Measurements from ENCODE around the gene FLT3. TPM values are rescaled to one million over a fixed set of nuclear protein-coding genes. Genes with fewer than 3 reads are reported as not detected.

The FLT3 gene
- total RNA-seq, 1 experiment from 2014 or later: not detected

GRCh38 chr13:27961227-27962085 lies 138.9 kb downstream of the FLT3 start:
- DNase-seq (ENCODE audit: low spot score): no peak

- DNase-seq (ENCODE audit: low spot score): peak; percentile 4
Measured at GRCh38 chr13:27960362-27961226, 139.8 kb downstream of the FLT3 start.

GRCh38 chr13:27959976-27960361 lies 140.4 kb downstream of the FLT3 start:
- DNase-seq (ENCODE audit: low spot score): no peak

GRCh38 chr13:27956576-27957300 lies 143.6 kb downstream of the FLT3 start:
- DNase-seq (ENCODE audit: low spot score): no peak

GRCh38 chr13:27955014-27955591 lies 145.3 kb downstream of the FLT3 start:
- no peak for DNase-seq (ENCODE audit: low spot score)

GRCh38 chr13:27954406-27954851 lies 145.9 kb downstream of the FLT3 start:
- DNase-seq (ENCODE audit: low spot score): no peak

- no peak for DNase-seq (ENCODE audit: low spot score)
Measured at GRCh38 chr13:27953676-27954405, 146.5 kb downstream of the FLT3 start.

Other genes with a start within 250 kb of the FLT3 start
- gene PDX1, start 180.6 kb downstream of the FLT3 start, total RNA-seq (2014; rRNA removed; shearing (Covaris generic)): 0.22 TPM in 1 of 2 replicates, not detected in the other
- gene CDX2, start 131.3 kb downstream of the FLT3 start, total RNA-seq (2014; rRNA removed; shearing (Covaris generic)): not detected in 2 replicates
- not detected in 2 replicates for gene URAD, start 111.9 kb downstream of the FLT3 start, total RNA-seq (2014; rRNA removed; shearing (Covaris generic))
- 8.6 and 10.7 TPM in 2 replicates for gene PAN3, start 38.0 kb upstream of the FLT3 start, total RNA-seq (2014; rRNA removed; shearing (Covaris generic))